ENCODE results near the gene ADCY5.
A peak's percentile ranks its signal among the peaks of the same experiment; 100 is the strongest.

Gene ADCY5

DNA sequence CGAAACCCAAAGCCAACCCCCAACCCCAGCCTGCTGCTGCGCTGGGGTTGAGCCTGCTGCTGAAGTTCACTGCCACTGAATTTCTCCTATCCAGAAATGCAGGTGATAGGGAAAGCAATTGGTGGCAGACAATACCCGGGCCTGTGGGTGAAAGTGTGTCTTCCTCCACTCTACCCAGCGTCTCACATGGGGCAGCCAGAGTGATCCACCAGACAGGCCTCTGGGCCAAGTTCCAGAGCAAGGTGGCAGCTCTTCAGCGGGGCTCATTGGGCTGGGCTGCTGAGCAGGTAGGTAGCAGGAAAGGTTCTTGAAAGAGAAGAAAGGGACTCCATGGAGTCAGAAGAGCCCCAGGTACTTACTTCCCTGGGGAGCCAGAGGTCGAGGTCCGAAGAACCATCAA lies 6.0 kb downstream of the ADCY5 start:
- Mint-ChIP-seq H3K27me3 (ENCODE audit: low read depth, poor library complexity) (peaks cover 43% of the 10 kb centered on the region), H3K36me3 (ENCODE audit: low read depth) (no peaks in the 10 kb centered on the region), H3K9me3 (no peaks in the 10 kb centered on the region), H3K27ac (no peak overlapping the region), H3K4me1 (peaks cover 59% of the 10 kb centered on the region), H3K4me3 (no peak overlapping the region)
- TF ChIP-seq, protein P1, sequence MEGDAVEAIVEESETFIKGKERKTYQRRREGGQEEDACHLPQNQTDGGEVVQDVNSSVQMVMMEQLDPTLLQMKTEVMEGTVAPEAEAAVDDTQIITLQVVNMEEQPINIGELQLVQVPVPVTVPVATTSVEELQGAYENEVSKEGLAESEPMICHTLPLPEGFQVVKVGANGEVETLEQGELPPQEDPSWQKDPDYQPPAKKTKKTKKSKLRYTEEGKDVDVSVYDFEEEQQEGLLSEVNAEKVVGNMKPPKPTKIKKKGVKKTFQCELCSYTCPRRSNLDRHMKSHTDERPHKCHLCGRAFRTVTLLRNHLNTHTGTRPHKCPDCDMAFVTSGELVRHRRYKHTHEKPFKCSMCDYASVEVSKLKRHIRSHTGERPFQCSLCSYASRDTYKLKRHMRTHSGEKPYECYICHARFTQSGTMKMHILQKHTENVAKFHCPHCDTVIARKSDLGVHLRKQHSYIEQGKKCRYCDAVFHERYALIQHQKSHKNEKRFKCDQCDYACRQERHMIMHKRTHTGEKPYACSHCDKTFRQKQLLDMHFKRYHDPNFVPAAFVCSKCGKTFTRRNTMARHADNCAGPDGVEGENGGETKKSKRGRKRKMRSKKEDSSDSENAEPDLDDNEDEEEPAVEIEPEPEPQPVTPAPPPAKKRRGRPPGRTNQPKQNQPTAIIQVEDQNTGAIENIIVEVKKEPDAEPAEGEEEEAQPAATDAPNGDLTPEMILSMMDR (IDR thresholded peaks at IDR 0.05): no peak
- DNase-seq: no peak

GRCh38 chr3:123442125-123442524 lies 6.8 kb downstream of the ADCY5 start:
- Mint-ChIP-seq H3K27me3 (ENCODE audit: low read depth, poor library complexity) (peaks cover 36% of the 10 kb centered on the region), H3K36me3 (ENCODE audit: low read depth) (no peaks in the 10 kb centered on the region), H3K9me3 (no peaks in the 10 kb centered on the region), H3K4me3 (no peak overlapping the region), H3K27ac (no peak overlapping the region), H3K4me1 (peaks cover 62% of the 10 kb centered on the region)
- TF ChIP-seq, protein P1 (IDR thresholded peaks at IDR 0.05): no peak
- DNase-seq: no peak

DNA sequence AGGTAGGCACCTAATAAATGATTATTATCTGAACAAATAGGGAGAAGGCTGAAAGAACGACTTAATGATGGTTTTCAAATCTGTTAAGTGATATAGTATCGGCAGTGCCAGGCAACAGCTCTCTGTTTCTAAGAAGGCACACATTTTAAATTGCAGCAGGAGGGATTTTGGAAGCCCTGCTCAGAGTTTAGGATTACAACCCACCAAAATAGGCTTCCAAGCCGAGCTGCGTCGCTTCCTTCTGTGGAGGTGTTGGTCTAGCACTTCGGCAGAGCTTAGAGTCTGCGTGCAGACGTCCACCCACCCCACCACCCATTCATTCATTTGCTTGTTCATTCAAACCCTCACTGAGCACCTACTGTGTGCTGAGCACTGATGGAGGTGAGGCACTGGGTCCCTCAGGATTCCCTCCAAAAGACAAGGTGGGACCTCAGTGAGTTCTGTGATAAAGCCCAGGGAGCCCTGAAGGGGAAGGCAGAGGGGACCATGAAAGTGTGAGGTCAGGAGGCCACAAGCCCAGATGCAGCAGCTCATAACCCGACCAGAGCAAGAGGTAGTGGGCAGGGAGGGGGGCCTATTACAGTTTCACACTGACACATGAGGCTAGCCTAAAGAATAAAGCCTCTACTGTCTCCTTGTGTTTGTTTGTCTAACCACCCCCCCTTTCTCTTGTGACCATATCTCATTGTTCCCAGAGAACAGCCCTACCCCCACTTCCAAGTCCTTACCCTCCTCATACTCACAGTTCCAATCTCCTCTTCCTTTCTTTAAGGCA lies 8.9 kb downstream of the ADCY5 start:
- H3K4me1 Mint-ChIP-seq: peaks cover 47% of the 10 kb centered on the region
- TF ChIP-seq, protein P1 (IDR thresholded peaks at IDR 0.05): no peak

GRCh38 chr3:123432832-123433523 lies 15.9 kb downstream of the ADCY5 start:
- H3K27me3 Mint-ChIP-seq (ENCODE audit: low read depth, poor library complexity): peaks cover 3% of the 10 kb centered on the region
- TF ChIP-seq, protein P1 (IDR thresholded peaks at IDR 0.05): no peak
- no peak overlapping the region for H3K4me3 Mint-ChIP-seq
- H3K9me3 Mint-ChIP-seq: peaks cover 10% of the 10 kb centered on the region
- H3K36me3 Mint-ChIP-seq (ENCODE audit: low read depth): no peaks in the 10 kb centered on the region
- H3K4me1 Mint-ChIP-seq: peaks cover 32% of the 10 kb centered on the region
- no peak overlapping the region for H3K27ac Mint-ChIP-seq
- no peak for DNase-seq

More for the DNA sequence above, 8.9 kb downstream of the ADCY5 start:
- no peaks in the 10 kb centered on the region for H3K36me3 Mint-ChIP-seq (ENCODE audit: low read depth)
- peaks cover 15% of the 10 kb centered on the region for H3K27me3 Mint-ChIP-seq (ENCODE audit: low read depth, poor library complexity)
- no peak overlapping the region for H3K27ac Mint-ChIP-seq
- no peaks in the 10 kb centered on the region for H3K9me3 Mint-ChIP-seq
- H3K4me3 Mint-ChIP-seq: no peak overlapping the region
- no peak for DNase-seq

- Mint-ChIP-seq H3K27ac (peak overlapping the region; percentile 91), H3K4me1 (peaks cover 28% of the 10 kb centered on the region), H3K27me3 (ENCODE audit: low read depth, poor library complexity) (peaks cover 12% of the 10 kb centered on the region), H3K4me3 (no peak overlapping the region), H3K9me3 (peaks cover 10% of the 10 kb centered on the region), H3K36me3 (ENCODE audit: low read depth) (no peaks in the 10 kb centered on the region)
- TF ChIP-seq, protein P1 (IDR thresholded peaks at IDR 0.05): no peak
- DNase-seq: no peak
Measured at GRCh38 chr3:123431658-123432324, 17.1 kb downstream of the ADCY5 start.
